Coronary artery (tissue), 2 donors: ENCODE measurements around the gene VPS72.

Experiments used
- DNase-seq: peaks from one replicate; pipeline ENCODE4 v3.0.0-alpha.2; 2017; ENCODE audit warnings: low spot score
- H3K27ac ChIP-seq, 2 donors: fragments of 200-600 bp; sonication (generic); one replicate each; pipeline ENCODE4 v1.5.1; 2016 to 2019
- H3K4me3 ChIP-seq: fragments of 200-600 bp; sonication (generic); 2 replicates; pipeline ENCODE4 v1.5.1; 2016; ENCODE audit warnings: mild to moderate bottlenecking, moderate library complexity
- CTCF ChIP-seq: fragments of 200-600 bp; sonication (generic); IDR thresholded peaks from one replicate; pipeline ENCODE4 v1.5.1; 2019; ENCODE audit warnings: antibody characterized with exemption

VPS72 gene

GRCh38 chr1:151135433-151136385, 54.3 kb downstream of the VPS72 start:
- TF ChIP-seq CTCF: no peak
- Histone ChIP-seq H3K4me3 (no peak overlapping the region), H3K27ac (no peak overlapping the region)
- no peak for DNase-seq

GRCh38 chr1:151134991-151135390, 55.0 kb downstream of the VPS72 start:
- Histone ChIP-seq H3K4me3 (no peak overlapping the region), H3K27ac (no peak overlapping the region)
- DNase-seq: no peak
- no peak for TF ChIP-seq CTCF

GRCh38 chr1:151134396-151134795, 55.6 kb downstream of the VPS72 start:
- H3K4me3 ChIP-seq: no peak overlapping the region
- no peak for DNase-seq
- no peak overlapping the region for H3K27ac ChIP-seq
- no peak for TF ChIP-seq CTCF

- H3K27ac ChIP-seq: no peak overlapping the region
- TF ChIP-seq CTCF: no peak
- no peak overlapping the region for H3K4me3 ChIP-seq
- DNase-seq: no peak
Measured at GRCh38 chr1:151133018-151133806, 56.8 kb downstream of the VPS72 start.

- TF ChIP-seq CTCF: no peak
- Histone ChIP-seq H3K27ac (no peak overlapping the region), H3K4me3 (peak overlapping the region; percentile 70)
- no peak for DNase-seq
Measured at GRCh38 chr1:151132335-151133017, 57.5 kb downstream of the VPS72 start.

- no peak for DNase-seq
- H3K4me3 ChIP-seq: peak overlapping the region; percentile 70
- no peak for TF ChIP-seq CTCF
- peak overlapping the region in 1 of 2 donors; percentile 66 for H3K27ac ChIP-seq
Measured at GRCh38 chr1:151131701-151132334, 58.2 kb downstream of the VPS72 start.
